ENCODE measurements around the gene FAM168A.
"Not testable (repeated sequence)": the region's sequence is repeated elsewhere in the genome, so short reads cannot be mapped to it uniquely, and the experiment has no call there.

The FAM168A gene

GRCh38 chr11:73592640-73593039 lies 5.3 kb downstream of the FAM168A start:
- no peak for DNase-seq (ENCODE audit: low read depth)

GRCh38 chr11:73591743-73592142 lies 6.2 kb downstream of the FAM168A start:
- no peak for DNase-seq (ENCODE audit: low read depth)

- DNase-seq (ENCODE audit: low read depth) = no peak
These were observed 6.9 kb downstream of the FAM168A start for GRCh38 chr11:73590991-73591390.

GRCh38 chr11:73586791-73587190 lies 11.1 kb downstream of the FAM168A start:
- DNase-seq (ENCODE audit: low read depth) = no peak

- DNase-seq (ENCODE audit: low read depth) = no peak
These were observed 11.9 kb downstream of the FAM168A start for GRCh38 chr11:73585834-73586575.

GRCh38 chr11:73584831-73585230 lies 13.1 kb downstream of the FAM168A start:
- no peak for DNase-seq (ENCODE audit: low read depth)

- no peak for DNase-seq (ENCODE audit: low read depth)
These were observed 15.3 kb downstream of the FAM168A start for GRCh38 chr11:73582653-73583052.

- DNase-seq (ENCODE audit: low read depth) = not testable (repeated sequence)
These were observed 17.2 kb downstream of the FAM168A start for GRCh38 chr11:73580749-73581148.

GRCh38 chr11:73579641-73580434 lies 18.1 kb downstream of the FAM168A start:
- no peak for DNase-seq (ENCODE audit: low read depth)

- no peak for DNase-seq (ENCODE audit: low read depth)
These were observed 19.2 kb downstream of the FAM168A start for GRCh38 chr11:73578592-73579185.

- no peak for DNase-seq (ENCODE audit: low read depth)
These were observed 20.4 kb downstream of the FAM168A start for GRCh38 chr11:73577496-73577917.

- DNase-seq (ENCODE audit: low read depth) = no peak
These were observed 21.7 kb downstream of the FAM168A start for GRCh38 chr11:73576185-73576614.

- DNase-seq (ENCODE audit: low read depth) = not testable (repeated sequence)
These were observed 25.9 kb downstream of the FAM168A start for GRCh38 chr11:73571982-73572381.

GRCh38 chr11:73570415-73571114 lies 27.3 kb downstream of the FAM168A start:
- DNase-seq (ENCODE audit: low read depth) = no peak

GRCh38 chr11:73566977-73567755 lies 30.7 kb downstream of the FAM168A start:
- DNase-seq (ENCODE audit: low read depth) = no peak

GRCh38 chr11:73566422-73566821 lies 31.5 kb downstream of the FAM168A start:
- no peak for DNase-seq (ENCODE audit: low read depth)

- no peak for DNase-seq (ENCODE audit: low read depth)
These were observed 32.1 kb downstream of the FAM168A start for GRCh38 chr11:73565804-73566203.

GRCh38 chr11:73564903-73565302 lies 33.0 kb downstream of the FAM168A start:
- no peak for DNase-seq (ENCODE audit: low read depth)

- no peak for DNase-seq (ENCODE audit: low read depth)
These were observed 34.2 kb downstream of the FAM168A start for GRCh38 chr11:73563539-73564200.

- no peak for DNase-seq (ENCODE audit: low read depth)
These were observed 38.2 kb downstream of the FAM168A start for GRCh38 chr11:73559743-73560142.

- no peak for DNase-seq (ENCODE audit: low read depth)
These were observed 40.9 kb downstream of the FAM168A start for GRCh38 chr11:73556966-73557365.
